ENCODE results near the gene SLC30A2. TPM values are rescaled to one million over a fixed set of nuclear protein-coding genes. Genes with fewer than 3 reads are reported as not detected.

Gene SLC30A2
- total and polyA plus RNA-seq, 2 of the 13 experiments (the other 11 are each of a cell fraction or from before 2014, with no cell fraction given): not detected

DNA sequence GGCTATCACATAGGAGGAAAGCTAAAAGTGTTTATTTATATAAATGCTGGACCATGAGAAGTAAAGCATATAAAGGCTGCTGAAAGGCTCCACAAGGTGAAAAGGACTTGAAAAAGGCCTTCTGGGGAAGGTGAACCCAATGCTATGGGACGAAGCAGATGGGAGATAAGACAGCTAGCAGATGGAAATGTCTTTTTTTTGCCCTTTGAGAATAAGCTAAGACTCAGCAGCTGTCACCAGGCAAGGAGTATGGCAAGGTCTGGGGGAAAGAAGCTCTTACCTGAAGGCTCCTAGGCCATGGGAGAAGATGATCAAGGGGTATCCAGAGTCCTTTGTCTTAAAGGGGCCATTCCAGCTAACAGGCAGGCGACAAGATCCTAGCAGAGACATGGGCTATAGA, 58.0 kb downstream of the SLC30A2 start:
- BruUV-seq (replicated peaks): no TSS peak
- Histone ChIP-seq H3K4me2 (ENCODE audit: low read depth, low read length) (no peak overlapping the region), H3K79me2 (ENCODE audit: insufficient read depth, low read length) (no peaks in the 10 kb centered on the region), H3K9me3 (ENCODE audit: low read length) (no peaks in the 10 kb centered on the region), H3K36me3 (replicated peaks in 1 of 2; ENCODE audit: control insufficient read depth in 1 of 2, insufficient read depth in 2 of 2, low read length in 2 of 2) (peaks cover 13 to 35% of the 10 kb centered on the region in 2 experiments), H3K27me3 (ENCODE audit: control insufficient read depth in 1 of 2, insufficient read depth in 2 of 2, low read length in 2 of 2) (no peaks in the 10 kb centered on the region), H3K4me3 (replicated peaks in 1 of 3; ENCODE audit: insufficient read depth in 1 of 3, low read depth in 2 of 3, low read length in 3 of 3) (no peak overlapping the region), H3K4me1 (ENCODE audit: insufficient read depth, low read length) (no peaks in the 10 kb centered on the region), H3K27ac (ENCODE audit: extremely low read length, insufficient read depth, low read length) (no peak overlapping the region), H2AFZ (ENCODE audit: low read length) (no peak overlapping the region), H3K9ac (ENCODE audit: insufficient read depth, low read depth, low read length) (no peak overlapping the region), H4K20me1 (ENCODE audit: insufficient read depth, low read length) (no peaks in the 10 kb centered on the region)
- TF ChIP-seq ZNF878 (CRISPR knock-in tag; IDR thresholded peaks at IDR 0.05) (no peak), ZNF530 (CRISPR knock-in tag; IDR thresholded peaks at IDR 0.05; ENCODE audit: low read depth) (no peak), SP5 (CRISPR knock-in tag; IDR thresholded peaks at IDR 0.05; ENCODE audit: borderline replicate concordance, low read depth) (no peak), ZC3H13 (CRISPR knock-in tag; IDR thresholded peaks at IDR 0.05) (no peak), ZBTB33 (CRISPR knock-in tag; IDR thresholded peaks at IDR 0.05) (no peak), ZBTB21 (CRISPR knock-in tag; IDR thresholded peaks at IDR 0.05) (no peak), ZFP91 (CRISPR knock-in tag; IDR thresholded peaks at IDR 0.05; ENCODE audit: borderline replicate concordance) (no peak)
- TF ChIP-seq, protein P1, sequence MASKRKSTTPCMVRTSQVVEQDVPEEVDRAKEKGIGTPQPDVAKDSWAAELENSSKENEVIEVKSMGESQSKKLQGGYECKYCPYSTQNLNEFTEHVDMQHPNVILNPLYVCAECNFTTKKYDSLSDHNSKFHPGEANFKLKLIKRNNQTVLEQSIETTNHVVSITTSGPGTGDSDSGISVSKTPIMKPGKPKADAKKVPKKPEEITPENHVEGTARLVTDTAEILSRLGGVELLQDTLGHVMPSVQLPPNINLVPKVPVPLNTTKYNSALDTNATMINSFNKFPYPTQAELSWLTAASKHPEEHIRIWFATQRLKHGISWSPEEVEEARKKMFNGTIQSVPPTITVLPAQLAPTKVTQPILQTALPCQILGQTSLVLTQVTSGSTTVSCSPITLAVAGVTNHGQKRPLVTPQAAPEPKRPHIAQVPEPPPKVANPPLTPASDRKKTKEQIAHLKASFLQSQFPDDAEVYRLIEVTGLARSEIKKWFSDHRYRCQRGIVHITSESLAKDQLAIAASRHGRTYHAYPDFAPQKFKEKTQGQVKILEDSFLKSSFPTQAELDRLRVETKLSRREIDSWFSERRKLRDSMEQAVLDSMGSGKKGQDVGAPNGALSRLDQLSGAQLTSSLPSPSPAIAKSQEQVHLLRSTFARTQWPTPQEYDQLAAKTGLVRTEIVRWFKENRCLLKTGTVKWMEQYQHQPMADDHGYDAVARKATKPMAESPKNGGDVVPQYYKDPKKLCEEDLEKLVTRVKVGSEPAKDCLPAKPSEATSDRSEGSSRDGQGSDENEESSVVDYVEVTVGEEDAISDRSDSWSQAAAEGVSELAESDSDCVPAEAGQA (IDR thresholded peaks at IDR 0.05; ENCODE audit: low read depth): no peak
- TF ChIP-seq, protein P1 (CRISPR knock-in tag; IDR thresholded peaks at IDR 0.05; ENCODE audit: borderline replicate concordance): no peak
- ChIA-PET POLR2A (interaction anchor here (1.1 kb wide), 1 partner anchor 10 kb away, joined by 3 read pairs; the partner anchor contains the start of gene PAFAH2), CTCF (ENCODE audit: low intra/inter-chr PET ratio, low total read pairs) (no interaction called here)
- DNase-seq (ENCODE audit: low spot score) (no peak), FAIRE-seq (no peak), ATAC-seq (no peak)
- WGBS (ENCODE audit: low lambda C conversion rate): 98% methylated on average over 2 of the region's 2 CpGs
- in situ Hi-C loops (cut with HindIII; ENCODE audit: extremely low pct_ligation_motif_present, low pct_unique_long_range_greater_than_20kb) (no loop called here), intact Hi-C loops (cut with micrococcal nuclease; ENCODE audit: unreplicated experiment) (no loop called here)
